Osteocyte (in vitro differentiated cells): Measurements from ENCODE around the gene ATXN1. TPM values are rescaled to one million over a fixed set of nuclear protein-coding genes. Genes with fewer than 3 reads are reported as not detected.

Experiments
- DNase-seq: peaks from one replicate; pipeline ENCODE4 v3.0.0; 2021; ENCODE audit warnings: mixed read lengths; ENCODE audit not compliant: unreplicated experiment; ENCODE audit errors: extremely low spot score
- H3K27ac Mint-ChIP-seq: one replicate; pipeline ENCODE4 v1.8.0; 2021; ENCODE audit warnings: mild to moderate bottlenecking, mixed read lengths; ENCODE audit not compliant: unreplicated experiment
- H3K27me3 Mint-ChIP-seq: one replicate; pipeline ENCODE4 v1.8.0; 2021; ENCODE audit warnings: mixed read lengths; ENCODE audit not compliant: unreplicated experiment
- H3K36me3 Mint-ChIP-seq: one replicate; pipeline ENCODE4 v1.8.0; 2021; ENCODE audit warnings: mixed read lengths; ENCODE audit not compliant: unreplicated experiment
- H3K4me1 Mint-ChIP-seq: one replicate; pipeline ENCODE4 v1.8.0; 2021; ENCODE audit warnings: mixed read lengths; ENCODE audit not compliant: unreplicated experiment
- H3K4me3 Mint-ChIP-seq: one replicate; pipeline ENCODE4 v1.8.0; 2021; ENCODE audit warnings: mild to moderate bottlenecking, moderate library complexity, mixed read lengths; ENCODE audit not compliant: unreplicated experiment
- H3K9me3 Mint-ChIP-seq: one replicate; pipeline ENCODE4 v1.8.0; 2021; ENCODE audit warnings: mixed read lengths; ENCODE audit not compliant: unreplicated experiment
- total RNA-seq: library from RNA; stranded (reverse); gene quantifications from 2 replicates; pipeline ENCODE4 v1.2.1, GENCODE V29; 2021
- TF ChIP-seq, protein P1 (sequence below): fragments of 200-600 bp; sonication (generic); IDR thresholded peaks from 2 replicates; pipeline ENCODE4 v1.5.0; 2021; ENCODE audit warnings: antibody characterized with exemption, mild to moderate bottlenecking, moderate library complexity

ATXN1 gene
- total RNA-seq, 1 donor from 2014 or later = 54.4 TPM

DNA sequence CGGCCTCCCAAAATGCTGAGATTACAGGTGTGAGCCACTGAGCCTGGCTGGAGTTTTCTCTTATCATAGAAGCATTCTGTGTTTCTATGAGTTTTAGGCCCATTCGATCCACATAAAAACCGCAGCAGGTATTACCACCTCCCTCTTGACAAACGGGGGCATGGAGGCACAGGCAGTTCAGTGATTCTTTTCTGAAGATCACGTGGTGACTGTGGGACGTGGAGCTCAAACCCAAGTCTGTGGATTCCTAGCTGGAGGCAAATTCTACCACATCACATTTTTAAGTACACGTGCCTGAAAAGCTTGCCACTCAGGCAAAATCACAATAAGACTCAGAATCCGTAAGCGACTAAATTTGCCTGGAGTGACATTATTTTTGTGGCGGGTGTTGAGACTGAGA, 331.6 kb downstream of the ATXN1 start:
- no peak overlapping the region for H3K4me3 Mint-ChIP-seq
- H3K27me3 Mint-ChIP-seq = no peaks in the 10 kb centered on the region
- TF ChIP-seq, protein P1, sequence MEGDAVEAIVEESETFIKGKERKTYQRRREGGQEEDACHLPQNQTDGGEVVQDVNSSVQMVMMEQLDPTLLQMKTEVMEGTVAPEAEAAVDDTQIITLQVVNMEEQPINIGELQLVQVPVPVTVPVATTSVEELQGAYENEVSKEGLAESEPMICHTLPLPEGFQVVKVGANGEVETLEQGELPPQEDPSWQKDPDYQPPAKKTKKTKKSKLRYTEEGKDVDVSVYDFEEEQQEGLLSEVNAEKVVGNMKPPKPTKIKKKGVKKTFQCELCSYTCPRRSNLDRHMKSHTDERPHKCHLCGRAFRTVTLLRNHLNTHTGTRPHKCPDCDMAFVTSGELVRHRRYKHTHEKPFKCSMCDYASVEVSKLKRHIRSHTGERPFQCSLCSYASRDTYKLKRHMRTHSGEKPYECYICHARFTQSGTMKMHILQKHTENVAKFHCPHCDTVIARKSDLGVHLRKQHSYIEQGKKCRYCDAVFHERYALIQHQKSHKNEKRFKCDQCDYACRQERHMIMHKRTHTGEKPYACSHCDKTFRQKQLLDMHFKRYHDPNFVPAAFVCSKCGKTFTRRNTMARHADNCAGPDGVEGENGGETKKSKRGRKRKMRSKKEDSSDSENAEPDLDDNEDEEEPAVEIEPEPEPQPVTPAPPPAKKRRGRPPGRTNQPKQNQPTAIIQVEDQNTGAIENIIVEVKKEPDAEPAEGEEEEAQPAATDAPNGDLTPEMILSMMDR = no peak
- H3K27ac Mint-ChIP-seq = no peak overlapping the region
- DNase-seq = no peak
- H3K4me1 Mint-ChIP-seq = peaks cover 41% of the 10 kb centered on the region
- no peaks in the 10 kb centered on the region for H3K9me3 Mint-ChIP-seq
- H3K36me3 Mint-ChIP-seq = peaks cover 13% of the 10 kb centered on the region

DNA sequence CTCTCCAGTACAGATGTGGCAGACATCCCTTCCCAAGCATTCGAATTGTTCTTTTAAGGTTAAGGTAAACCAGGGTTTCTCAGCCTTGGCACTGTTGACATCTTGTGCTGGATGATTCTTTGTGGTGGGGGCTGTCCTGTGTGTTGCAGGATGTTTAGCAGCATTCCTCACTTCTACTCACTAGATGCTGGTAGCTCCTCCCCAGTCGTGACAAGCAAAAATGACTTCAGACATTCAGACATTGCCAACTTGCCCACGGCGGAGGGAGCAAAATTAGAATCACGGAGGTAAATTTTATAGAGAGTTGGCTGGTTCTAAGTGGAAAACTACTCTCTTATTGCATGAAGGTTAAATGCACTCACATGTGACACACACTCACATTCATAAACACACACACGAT, 334.1 kb downstream of the ATXN1 start:
- Mint-ChIP-seq H3K9me3 (no peaks in the 10 kb centered on the region), H3K4me1 (peaks cover 25% of the 10 kb centered on the region), H3K27ac (no peak overlapping the region), H3K4me3 (no peak overlapping the region), H3K27me3 (no peaks in the 10 kb centered on the region), H3K36me3 (peaks cover 13% of the 10 kb centered on the region)
- TF ChIP-seq, protein P1 = no peak
- DNase-seq = no peak

DNA sequence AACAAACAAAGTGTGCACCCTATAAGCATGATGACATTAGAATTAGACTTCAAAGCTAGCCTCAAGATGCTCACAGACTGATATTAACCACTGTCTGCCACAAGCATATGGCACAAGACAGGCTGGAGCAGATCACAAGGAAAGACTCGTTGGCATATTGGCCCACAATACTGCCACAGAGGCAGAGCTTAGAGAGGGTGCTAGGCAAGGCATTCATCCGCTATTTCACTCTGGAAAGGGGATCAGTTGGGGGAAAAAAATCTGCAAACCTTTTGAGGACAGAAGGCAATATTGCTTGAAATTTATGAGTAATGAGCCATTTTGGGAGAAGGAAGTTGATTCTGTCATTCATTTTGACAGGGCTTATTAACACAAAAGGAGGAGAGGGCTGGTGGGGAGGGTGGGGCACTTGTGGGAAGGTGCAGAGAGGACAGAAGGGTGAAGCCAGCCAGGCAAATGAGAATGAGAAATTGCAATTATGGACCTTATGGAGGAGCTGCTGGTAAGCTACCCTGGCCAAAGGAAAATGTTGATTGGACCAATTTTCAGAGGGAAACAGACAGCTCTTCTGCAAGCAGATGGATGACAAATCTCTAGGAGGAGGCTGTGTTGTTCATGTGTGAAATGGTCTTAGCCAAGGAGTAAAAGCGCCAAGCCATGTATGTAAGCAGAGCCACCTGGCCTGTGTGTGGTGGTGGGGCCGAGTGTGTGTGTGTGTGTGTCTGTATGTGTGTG, 335.2 kb downstream of the ATXN1 start:
- H3K27ac Mint-ChIP-seq = no peak overlapping the region
- TF ChIP-seq, protein P1 = no peak
- no peaks in the 10 kb centered on the region for H3K9me3 Mint-ChIP-seq
- H3K27me3 Mint-ChIP-seq = no peaks in the 10 kb centered on the region
- no peak for DNase-seq
- H3K36me3 Mint-ChIP-seq = peaks cover 13% of the 10 kb centered on the region
- no peak overlapping the region for H3K4me3 Mint-ChIP-seq
- H3K4me1 Mint-ChIP-seq = peaks cover 25% of the 10 kb centered on the region

DNA sequence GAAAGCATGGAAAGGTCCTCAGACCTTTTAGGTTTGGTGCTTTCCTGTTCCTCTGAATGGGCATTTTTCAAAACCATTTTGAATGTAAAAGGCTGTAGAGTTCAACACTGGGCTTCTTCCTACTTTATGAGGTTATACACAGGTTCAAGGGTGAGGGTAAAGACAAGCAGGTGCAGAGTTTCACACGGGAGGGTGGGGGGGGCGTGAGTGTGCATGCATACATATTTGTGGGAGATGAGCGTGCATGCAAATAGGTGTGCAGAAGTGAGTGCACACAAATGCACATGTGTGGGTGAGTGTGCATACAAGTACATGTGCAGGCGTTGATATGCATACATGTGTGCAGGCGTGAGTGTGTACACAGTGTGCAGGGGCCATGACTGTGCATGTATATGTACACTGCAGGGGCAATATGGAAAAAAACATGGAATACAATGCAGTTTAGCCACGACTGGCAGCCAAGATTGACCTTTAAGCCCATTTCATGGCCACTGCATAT, 339.7 kb downstream of the ATXN1 start:
- TF ChIP-seq, protein P1 = no peak
- Mint-ChIP-seq H3K4me1 (peaks cover 30% of the 10 kb centered on the region), H3K36me3 (peaks cover 4% of the 10 kb centered on the region), H3K27ac (peak overlapping the region; percentile 96), H3K9me3 (no peaks in the 10 kb centered on the region), H3K27me3 (no peaks in the 10 kb centered on the region), H3K4me3 (peak overlapping the region; percentile 23)
- DNase-seq = no peak

DNA sequence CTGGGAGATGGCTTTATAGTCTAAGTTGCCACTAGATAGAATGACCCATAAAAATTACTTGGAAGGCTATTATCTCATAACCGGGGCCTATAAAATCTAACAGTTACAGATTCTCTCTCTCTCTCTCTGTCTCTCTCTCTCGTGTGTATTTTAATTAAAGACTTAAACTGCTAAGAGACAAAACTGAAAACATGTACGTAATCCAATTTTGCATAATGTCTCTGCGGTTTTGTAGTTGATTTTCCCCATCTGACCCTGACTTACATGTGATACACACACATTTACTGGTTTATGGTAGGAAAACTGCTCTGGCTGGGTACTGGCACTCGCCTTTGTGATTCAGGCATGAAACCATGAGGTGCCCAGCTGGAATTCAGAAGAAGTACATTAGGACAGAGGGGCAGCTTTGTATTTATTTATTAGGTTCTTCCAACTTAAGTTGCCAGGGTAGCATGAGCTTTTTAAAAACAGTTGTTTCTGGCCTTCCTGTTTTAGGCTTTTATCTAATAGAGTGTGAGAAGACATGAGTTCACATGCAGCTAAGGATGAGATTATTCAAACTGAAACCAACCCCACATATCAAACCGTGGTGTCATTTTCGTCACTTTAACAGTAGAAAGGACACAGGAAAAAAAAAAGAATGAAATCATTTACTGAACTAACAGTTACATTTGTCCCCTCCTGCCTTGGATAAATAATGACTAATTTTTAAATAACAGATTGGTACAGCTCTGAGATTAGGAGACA, 340.4 kb downstream of the ATXN1 start:
- Mint-ChIP-seq H3K9me3 (no peaks in the 10 kb centered on the region), H3K4me1 (peaks cover 30% of the 10 kb centered on the region), H3K27ac (peak overlapping the region; percentile 96), H3K36me3 (peaks cover 2% of the 10 kb centered on the region), H3K27me3 (no peaks in the 10 kb centered on the region), H3K4me3 (peak overlapping the region; percentile 23)
- TF ChIP-seq, protein P1 = no peak
- no peak for DNase-seq
